Activated T-cell treated with anti-CD3 and anti-CD28 coated beads, Interleukin-2, amount 50 U/mL, for 48 hours (primary cell): ENCODE results near the gene PAF1.
"Not testable (repeated sequence)": the region's sequence is repeated elsewhere in the genome, so short reads cannot be mapped to it uniquely, and the experiment has no call there.

Experiments used
- DNase-seq, 2 experiments: peaks; one replicate each; pipeline ENCODE4 v3.0.0-alpha.2; 2020

Gene PAF1

GRCh38 chr19:39381910-39382611, 8.8 kb downstream of the PAF1 start:
- DNase-seq = no peak

- no peak for DNase-seq
These were observed 10.1 kb downstream of the PAF1 start for GRCh38 chr19:39380521-39381502.

- DNase-seq = no peak
These were observed 11.0 kb downstream of the PAF1 start for GRCh38 chr19:39379865-39380396.

- DNase-seq = not testable (repeated sequence)
These were observed 11.5 kb downstream of the PAF1 start for GRCh38 chr19:39379366-39379765.

GRCh38 chr19:39377373-39378362, 13.2 kb downstream of the PAF1 start:
- no peak for DNase-seq

GRCh38 chr19:39375929-39376328, 15.0 kb downstream of the PAF1 start:
- DNase-seq = no peak

- DNase-seq = no peak
These were observed 18.0 kb downstream of the PAF1 start for GRCh38 chr19:39372941-39373340.

GRCh38 chr19:39372047-39372802, 18.7 kb downstream of the PAF1 start:
- DNase-seq = no peak

GRCh38 chr19:39370735-39371134, 20.2 kb downstream of the PAF1 start:
- no peak for DNase-seq

- DNase-seq = no peak
These were observed 21.7 kb downstream of the PAF1 start for GRCh38 chr19:39369200-39369599.

GRCh38 chr19:39365531-39365930, 25.4 kb downstream of the PAF1 start:
- DNase-seq = no peak

GRCh38 chr19:39363901-39364457, 26.9 kb downstream of the PAF1 start:
- no peak for DNase-seq

- DNase-seq = no peak
These were observed 27.9 kb downstream of the PAF1 start for GRCh38 chr19:39362682-39363657.

GRCh38 chr19:39360599-39360998, 30.3 kb downstream of the PAF1 start:
- DNase-seq = no peak

- no peak for DNase-seq
These were observed 31.9 kb downstream of the PAF1 start for GRCh38 chr19:39359026-39359425.

- DNase-seq = no peak
These were observed 34.3 kb downstream of the PAF1 start for GRCh38 chr19:39356647-39357046.

GRCh38 chr19:39356073-39356472, 34.8 kb downstream of the PAF1 start:
- no peak for DNase-seq

GRCh38 chr19:39355253-39355652, 35.7 kb downstream of the PAF1 start:
- DNase-seq = no peak

GRCh38 chr19:39352381-39353255, 38.3 kb downstream of the PAF1 start:
- DNase-seq = no peak
